ENCODE data around the gene LINGO1. TPM values are rescaled to one million over a fixed set of nuclear protein-coding genes. Genes with fewer than 3 reads are reported as not detected.

The LINGO1 gene
- total RNA-seq, 1 experiment from 2014 or later: 51.3 TPM

GRCh38 chr15:77581896-77582569 is 50.7 kb downstream of the LINGO1 start (continued):
- TF ChIP-seq ZNF281 (CRISPR knock-in tag; IDR thresholded peaks at IDR 0.05) (no peak), PREB (CRISPR knock-in tag; IDR thresholded peaks at IDR 0.05; ENCODE audit: borderline replicate concordance) (no peak), ZNF232 (CRISPR knock-in tag; IDR thresholded peaks at IDR 0.05) (no peak), ZNF138 (CRISPR knock-in tag; conservative IDR thresholded peaks at IDR 0.05) (no peak)

GRCh38 chr15:77580996-77581682 is 51.6 kb downstream of the LINGO1 start:
- DNase-seq (ENCODE audit: low spot score) (no peak), ATAC-seq (no peak)
- CTCF ChIA-PET: interaction anchor here (1.0 to 1.2 kb wide), 4 partner anchors 37 to 52 kb away, joined by 3 to 5 read pairs (median 4); no protein-coding TSS in a partner anchor
- POLR2A ChIA-PET: no interaction called here
- TF ChIP-seq ELF4 (CRISPR knock-in tag; IDR thresholded peaks at IDR 0.05; ENCODE audit: low read depth) (no peak), GTF2I (CRISPR knock-in tag; conservative IDR thresholded peaks at IDR 0.05) (no peak), SOX15 (CRISPR knock-in tag; IDR thresholded peaks at IDR 0.05) (no peak), ZNF281 (CRISPR knock-in tag; IDR thresholded peaks at IDR 0.05) (no peak), JUN (CRISPR knock-in tag; IDR thresholded peaks at IDR 0.05) (no peak), ZNF219 (CRISPR knock-in tag; IDR thresholded peaks at IDR 0.05; ENCODE audit: borderline replicate concordance) (no peak), NR3C1 (CRISPR knock-in tag; conservative IDR thresholded peaks at IDR 0.05; ENCODE audit: low read depth) (no peak), IRF2 (CRISPR knock-in tag; IDR thresholded peaks at IDR 0.05; ENCODE audit: borderline replicate concordance, low read depth) (no peak), RORB (CRISPR knock-in tag; IDR thresholded peaks at IDR 0.05) (no peak), HMGXB4 (CRISPR knock-in tag; IDR thresholded peaks at IDR 0.05) (no peak), ZNF425 (CRISPR knock-in tag; conservative IDR thresholded peaks at IDR 0.05) (no peak)
- H3K4me1 Mint-ChIP-seq: peaks cover 7% of the 10 kb centered on the region; the same call in 1 of the 2 replicates
- H3K36me3 Mint-ChIP-seq: no peaks in the 10 kb centered on the region
- no peak overlapping the region for H3K4me3 Mint-ChIP-seq
- H3K27me3 Mint-ChIP-seq (ENCODE audit: low read depth): no peaks in the 10 kb centered on the region
- no peaks in the 10 kb centered on the region for H3K9me3 Mint-ChIP-seq
- H3K27ac Mint-ChIP-seq: no peak overlapping the region

Measured in WTC11 (cell line).